Measurements from ENCODE around the gene CH25H.

GRCh38 chr10:89221919-89222318 is 14.8 kb upstream of the CH25H start:
- TF ChIP-seq ARNT (IDR thresholded peaks at IDR 0.05) (no peak), LEF1 (IDR thresholded peaks at IDR 0.05; ENCODE audit: borderline replicate concordance) (no peak), BHLHE40 (IDR thresholded peaks at IDR 0.05; ENCODE audit: borderline replicate concordance) (no peak), SP1 (IDR thresholded peaks at IDR 0.05) (no peak), TARDBP (IDR thresholded peaks at IDR 0.05) (no peak), PKNOX1 (IDR thresholded peaks at IDR 0.05) (no peak), FOXM1 (IDR thresholded peaks at IDR 0.05; ENCODE audit: borderline replicate concordance) (no peak), FOXK2 (IDR thresholded peaks at IDR 0.05) (no peak), HDGF (IDR thresholded peaks at IDR 0.05; ENCODE audit: borderline replicate concordance) (no peak), ZNF384 (IDR thresholded peaks at IDR 0.05) (no peak), SUZ12 (IDR thresholded peaks at IDR 0.05) (no peak), FOXA1 (IDR thresholded peaks at IDR 0.05) (no peak), CTBP1 (IDR thresholded peaks at IDR 0.05; ENCODE audit: borderline replicate concordance) (no peak)
